ENCODE data around the gene CEP290.
"Not testable (repeated sequence)": the region's sequence is repeated elsewhere in the genome, so short reads cannot be mapped to it uniquely, and the experiment has no call there.

The CEP290 gene

GRCh38 chr12:88144546-88145468 lies 2.9 kb upstream of the CEP290 start:
- DNase-seq (ENCODE audit: low read depth in 2 of 2) = no peak

- DNase-seq (ENCODE audit: low read depth in 2 of 2) = no peak
These were observed 2.1 kb upstream of the CEP290 start for GRCh38 chr12:88144037-88144436.

- DNase-seq (ENCODE audit: low read depth in 2 of 2) = no peak
These were observed 713 bp upstream of the CEP290 start for GRCh38 chr12:88142610-88142991.

- no peak for DNase-seq (ENCODE audit: low read depth in 2 of 2)
These were observed 489 bp downstream of the CEP290 start for GRCh38 chr12:88141425-88141773.

GRCh38 chr12:88139711-88140110 lies 2.2 kb downstream of the CEP290 start:
- DNase-seq (ENCODE audit: low read depth in 2 of 2) = not testable (repeated sequence)

GRCh38 chr12:88133181-88133580 lies 8.7 kb downstream of the CEP290 start:
- not testable (repeated sequence) for DNase-seq (ENCODE audit: low read depth in 2 of 2)

- DNase-seq (ENCODE audit: low read depth in 2 of 2) = no peak
These were observed 9.5 kb downstream of the CEP290 start for GRCh38 chr12:88132392-88132791.

GRCh38 chr12:88127855-88128254 lies 14.0 kb downstream of the CEP290 start:
- no peak for DNase-seq (ENCODE audit: low read depth in 2 of 2)

GRCh38 chr12:88127099-88127498 lies 14.8 kb downstream of the CEP290 start:
- no peak for DNase-seq (ENCODE audit: low read depth in 2 of 2)

- DNase-seq (ENCODE audit: low read depth in 2 of 2) = no peak
These were observed 19.2 kb downstream of the CEP290 start for GRCh38 chr12:88122666-88123065.

- peak in 1 of 2 experiments; percentile 3 for DNase-seq (ENCODE audit: low read depth in 2 of 2)
These were observed 28.0 kb downstream of the CEP290 start for GRCh38 chr12:88113871-88114270.

- peak; percentile 22 to 34 for DNase-seq (ENCODE audit: low read depth in 2 of 2)
These were observed 30.7 kb downstream of the CEP290 start for GRCh38 chr12:88111074-88111652.

- peak in 1 of 2 experiments; percentile 20 for DNase-seq (ENCODE audit: low read depth in 2 of 2)
These were observed 33.9 kb downstream of the CEP290 start for GRCh38 chr12:88108021-88108420.

GRCh38 chr12:88093573-88093972 lies 48.3 kb downstream of the CEP290 start:
- no peak for DNase-seq (ENCODE audit: low read depth in 2 of 2)

GRCh38 chr12:88092771-88093170 lies 49.1 kb downstream of the CEP290 start:
- no peak for DNase-seq (ENCODE audit: low read depth in 2 of 2)

GRCh38 chr12:88084210-88084609 lies 57.7 kb downstream of the CEP290 start:
- DNase-seq (ENCODE audit: low read depth in 2 of 2) = no peak

GRCh38 chr12:88083634-88084033 lies 58.3 kb downstream of the CEP290 start:
- no peak for DNase-seq (ENCODE audit: low read depth in 2 of 2)

- DNase-seq (ENCODE audit: low read depth in 2 of 2) = no peak
These were observed 60.6 kb downstream of the CEP290 start for GRCh38 chr12:88081247-88081646.

GRCh38 chr12:88067301-88067700 lies 74.6 kb downstream of the CEP290 start:
- no peak for DNase-seq (ENCODE audit: low read depth in 2 of 2)

- DNase-seq (ENCODE audit: low read depth in 2 of 2) = no peak
These were observed 78.5 kb downstream of the CEP290 start for GRCh38 chr12:88063375-88063774.

GRCh38 chr12:88062474-88062873 lies 79.4 kb downstream of the CEP290 start:
- no peak for DNase-seq (ENCODE audit: low read depth in 2 of 2)

GRCh38 chr12:88058719-88059077 lies 83.2 kb downstream of the CEP290 start:
- DNase-seq (ENCODE audit: low read depth in 2 of 2) = no peak

GRCh38 chr12:88057994-88058718 lies 83.7 kb downstream of the CEP290 start:
- DNase-seq (ENCODE audit: low read depth in 2 of 2) = no peak
